GM18951 (cell line): Measurements from ENCODE around the gene AKAP13.

Experiments used
- POLR2A ChIP-seq: IDR thresholded peaks from 4 replicates; pipeline ENCODE4 v1.6.1; 2011; ENCODE audit warnings: mild to moderate bottlenecking; ENCODE audit not compliant: insufficient read length, insufficient read depth; ENCODE audit errors: extremely low read depth
- in situ Hi-C: fragments of 300-500 bp; cut with MboI; formaldehyde crosslinking; loops from one replicate; pipeline ENCODE4 v1.12.0; 2022; ENCODE audit warnings: low sequenced_read_pairs, mixed read lengths, inconsistent platforms; ENCODE audit not compliant: unreplicated experiment

Gene AKAP13

GRCh38 chr15:85691350-85692240 is 311.2 kb downstream of the AKAP13 start:
- peak; percentile 51 for TF ChIP-seq POLR2A
- in situ Hi-C loops: no loop called here

DNA sequence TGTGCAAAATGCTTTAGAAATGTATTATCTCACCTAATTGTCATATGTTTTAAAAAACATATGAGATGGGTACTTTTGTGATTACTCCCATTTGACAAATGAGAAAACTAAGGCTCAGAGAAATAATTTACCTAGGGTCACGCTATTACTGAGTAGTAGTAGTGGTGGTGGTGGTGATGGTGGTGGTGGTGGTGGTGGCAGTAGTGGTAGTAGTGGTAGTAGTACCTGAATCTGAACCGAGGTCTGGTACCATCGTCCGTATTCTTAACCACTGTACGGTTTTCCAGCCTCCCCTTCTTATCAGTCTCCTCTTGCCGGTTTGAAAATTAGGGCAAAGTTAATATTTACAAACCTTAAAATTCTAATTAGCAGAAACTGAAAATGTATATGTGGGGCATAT is 311.9 kb downstream of the AKAP13 start:
- no peak for TF ChIP-seq POLR2A
- in situ Hi-C loops: no loop called here

DNA sequence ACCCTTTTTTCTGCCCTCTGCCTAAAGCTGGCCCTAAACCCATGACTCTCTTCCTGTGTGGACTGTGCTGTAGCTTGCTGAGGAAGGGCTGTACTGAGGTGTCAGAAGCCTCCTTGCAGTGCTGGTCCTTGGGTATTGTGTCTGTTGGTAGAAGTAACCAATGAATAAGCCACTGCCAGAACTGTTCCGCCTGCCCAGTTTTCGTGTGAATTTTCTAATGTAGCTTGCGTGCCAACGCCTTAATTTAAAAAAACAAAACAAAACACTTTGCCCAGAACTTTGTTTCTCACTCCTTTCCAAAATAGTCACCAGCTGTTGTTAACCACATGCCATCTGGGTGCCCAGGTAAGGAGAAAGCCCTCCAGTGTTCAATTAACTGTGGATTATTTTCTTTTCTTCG is 312.5 kb downstream of the AKAP13 start:
- in situ Hi-C loops: no loop called here
- TF ChIP-seq POLR2A: peak; percentile 61

DNA sequence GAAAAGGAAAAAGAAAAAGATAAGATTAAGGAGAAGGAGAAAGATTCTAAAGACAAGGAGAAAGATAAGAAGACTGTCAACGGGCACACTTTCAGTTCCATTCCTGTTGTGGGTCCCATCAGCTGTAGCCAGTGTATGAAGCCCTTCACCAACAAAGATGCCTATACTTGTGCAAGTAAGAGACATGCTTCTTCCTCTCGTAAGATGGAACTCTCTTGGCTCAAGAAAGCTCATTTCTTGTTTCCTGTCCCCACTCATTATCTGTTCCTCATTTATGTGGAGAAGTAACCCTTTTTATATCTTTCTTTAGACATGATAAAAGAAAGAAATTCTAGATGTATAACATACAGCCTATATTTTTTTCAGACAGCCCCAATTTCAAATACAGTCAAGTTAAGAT is 312.9 kb downstream of the AKAP13 start:
- no peak for TF ChIP-seq POLR2A
- in situ Hi-C loops: no loop called here

DNA sequence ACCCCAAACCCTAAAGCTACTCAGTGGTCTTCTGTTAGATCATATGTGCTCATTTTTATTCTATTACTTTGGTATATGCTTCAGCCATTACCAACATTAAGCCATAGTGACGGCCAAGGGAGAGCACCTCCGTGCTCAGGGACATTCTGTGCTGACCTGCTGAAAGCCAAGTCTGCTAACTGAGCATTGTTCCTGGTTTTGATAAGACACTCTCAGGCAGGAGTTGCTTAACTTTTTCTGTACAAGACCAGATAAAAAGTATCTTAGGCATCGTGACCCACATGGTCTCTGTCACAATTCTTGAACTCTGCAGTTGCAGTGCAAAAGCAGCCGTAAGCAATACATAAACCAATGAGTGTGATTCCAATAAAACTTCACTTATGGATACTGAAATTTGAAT is 313.7 kb downstream of the AKAP13 start:
- in situ Hi-C loops: no loop called here
- no peak for TF ChIP-seq POLR2A

GRCh38 chr15:85700767-85701166 is 320.4 kb downstream of the AKAP13 start:
- no peak for TF ChIP-seq POLR2A
- in situ Hi-C loops: no loop called here

DNA sequence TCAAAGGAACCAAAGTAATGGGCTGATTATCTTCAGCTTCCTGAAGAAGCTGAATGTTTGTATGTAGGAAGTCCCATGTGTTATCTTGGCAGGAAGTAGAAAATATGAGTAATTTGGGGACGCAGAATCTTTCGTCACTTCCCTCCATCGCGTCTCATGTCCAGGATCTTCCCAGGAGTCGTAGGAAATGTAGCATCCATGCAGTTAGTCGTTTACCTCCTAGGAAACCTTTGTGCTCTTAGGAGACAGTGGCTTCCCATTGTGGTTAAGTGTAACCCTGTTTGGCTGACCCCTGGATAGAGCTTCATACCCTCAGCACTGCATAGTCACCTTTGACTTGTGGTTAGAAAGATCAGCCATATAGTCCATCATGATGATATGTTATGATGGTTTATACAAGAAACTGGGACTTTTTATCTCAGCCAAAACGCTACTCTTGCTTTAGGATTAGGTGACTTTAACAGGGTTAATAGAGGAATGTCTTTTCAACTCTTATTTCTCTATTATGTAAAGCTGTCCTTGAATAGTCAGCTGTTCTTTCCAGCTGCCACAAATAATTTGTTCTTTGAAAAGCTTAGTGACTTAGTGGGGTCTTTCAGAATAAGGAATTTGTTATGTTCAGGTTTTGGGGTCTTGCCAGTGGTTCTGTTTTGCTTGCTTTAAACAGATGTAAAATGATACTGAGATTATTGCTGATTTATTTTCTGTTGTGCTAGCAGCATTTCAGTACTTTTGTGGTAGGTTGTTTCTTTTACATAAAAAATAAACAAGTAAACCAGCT is 322.1 kb downstream of the AKAP13 start:
- in situ Hi-C loops: no loop called here
- TF ChIP-seq POLR2A: peak; percentile 35

- in situ Hi-C loops: no loop called here
- TF ChIP-seq POLR2A: no peak
These were observed 323.7 kb downstream of the AKAP13 start for GRCh38 chr15:85704066-85704465.

DNA sequence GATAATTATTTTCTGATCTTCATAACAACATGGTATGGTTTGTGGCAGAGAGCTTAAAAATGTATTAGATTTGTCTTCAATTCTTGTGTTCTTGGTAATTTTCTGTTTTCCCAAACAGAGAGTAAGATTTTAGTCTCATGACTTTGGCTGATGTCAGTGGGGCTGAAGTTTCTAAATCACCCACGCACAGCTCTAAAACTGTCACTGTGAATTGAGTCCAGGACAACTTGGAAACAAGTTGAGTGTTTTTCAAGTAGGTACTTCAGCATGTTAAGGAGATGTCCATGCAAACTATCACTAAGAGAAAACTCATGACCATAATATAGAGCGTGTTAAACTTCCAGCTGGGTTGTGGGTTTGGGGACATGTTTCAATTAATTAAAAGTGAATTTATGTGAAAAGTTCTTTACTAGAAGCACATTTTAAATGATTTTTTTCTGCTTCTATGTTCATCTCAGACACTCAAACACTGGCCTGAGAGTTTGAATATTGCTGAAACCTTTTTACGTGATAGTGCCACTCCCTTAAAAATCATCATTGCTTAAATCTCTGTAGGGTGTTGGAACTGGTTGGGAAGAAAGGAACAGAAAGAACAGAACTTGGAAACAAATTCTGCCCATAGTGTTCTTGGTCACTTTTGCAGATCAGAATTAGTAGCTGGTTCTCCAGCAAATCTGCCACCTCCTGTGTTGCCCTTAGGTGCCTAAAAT is 324.5 kb downstream of the AKAP13 start:
- in situ Hi-C loops: no loop called here

DNA sequence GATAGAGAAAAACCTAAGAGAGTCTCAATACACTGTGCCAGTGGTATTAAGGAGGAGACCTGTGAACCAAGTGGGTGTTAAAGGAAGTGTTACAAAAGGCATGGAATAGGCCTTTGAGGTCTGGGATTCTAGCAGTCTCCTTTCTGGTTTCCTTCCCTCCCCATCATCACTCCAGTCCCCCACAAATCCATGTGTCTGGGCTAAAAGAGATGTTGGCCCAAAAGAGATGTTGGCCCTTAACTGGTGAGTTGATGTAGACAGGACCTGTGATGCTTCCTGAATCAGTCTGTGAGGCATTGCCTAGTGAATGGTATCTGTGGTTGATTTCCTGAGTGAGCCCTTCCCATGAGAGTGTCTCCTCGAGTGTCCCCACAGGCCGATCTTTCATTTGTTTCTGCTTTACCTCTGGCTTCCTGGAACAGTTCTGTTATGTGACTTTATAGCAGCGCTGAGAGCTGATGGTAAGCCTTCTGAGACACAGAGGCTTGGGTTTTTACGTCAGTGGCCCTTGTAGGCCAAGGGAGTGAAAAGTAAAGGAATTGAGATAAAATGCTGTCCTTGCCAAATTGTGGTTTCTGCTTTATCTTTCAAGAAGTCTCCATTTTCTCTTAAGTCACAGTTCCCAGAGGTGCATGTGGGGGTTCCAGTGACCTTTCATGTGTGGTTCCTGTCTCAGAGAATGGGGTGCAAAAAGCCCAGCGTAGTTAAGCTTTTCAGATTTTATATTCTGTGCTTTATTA is 326.5 kb downstream of the AKAP13 start:
- in situ Hi-C loops: no loop called here
- TF ChIP-seq POLR2A: peak; percentile 41

More for the DNA sequence above, 324.5 kb downstream of the AKAP13 start:
- no peak for TF ChIP-seq POLR2A

DNA sequence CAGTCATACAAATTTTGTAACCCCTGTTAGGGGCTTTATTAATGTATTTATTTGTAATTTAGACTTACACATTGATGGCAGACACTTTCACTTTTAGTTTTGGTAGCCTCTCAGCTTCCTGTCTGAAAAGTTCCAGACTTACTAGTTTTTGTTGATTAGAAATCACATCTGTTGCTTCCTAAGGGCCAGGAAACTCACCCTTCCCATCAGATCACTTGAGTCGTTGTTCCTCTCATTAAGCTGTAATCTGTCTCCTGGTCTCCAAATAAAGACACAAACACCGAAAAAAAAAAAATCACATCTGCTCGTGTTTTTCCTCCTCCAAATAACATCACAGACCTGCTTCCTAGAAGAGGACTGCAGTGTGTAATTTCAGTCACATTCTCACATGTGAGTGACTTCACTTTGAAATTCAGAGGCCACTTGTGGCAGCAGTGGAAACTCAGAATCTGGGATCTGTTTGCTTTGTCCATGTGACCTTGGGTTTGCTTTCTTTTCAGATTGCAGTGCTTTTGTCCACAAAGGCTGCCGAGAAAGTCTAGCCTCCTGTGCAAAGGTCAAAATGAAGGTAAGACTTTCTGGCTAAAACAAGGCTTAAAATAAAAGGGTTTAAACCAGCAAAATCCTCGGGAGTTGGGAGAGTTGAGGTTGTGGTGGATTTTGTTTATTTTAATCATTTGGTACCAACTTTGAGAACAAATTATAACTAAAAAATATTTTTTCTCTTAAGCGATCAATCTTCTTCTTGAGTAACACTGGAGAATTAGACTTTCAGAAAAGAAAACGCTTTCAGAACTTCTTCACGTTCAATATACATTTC is 327.3 kb downstream of the AKAP13 start:
- TF ChIP-seq POLR2A: no peak
- in situ Hi-C loops: no loop called here

GRCh38 chr15:85708402-85708941 is 328.1 kb downstream of the AKAP13 start:
- TF ChIP-seq POLR2A: no peak
- in situ Hi-C loops: no loop called here
